HepG2 (cell line): Measurements from ENCODE around the gene FAM163B. TPM values are rescaled to one million over a fixed set of nuclear protein-coding genes. Genes with fewer than 3 reads are reported as not detected.

Experiments used
- ATAC-seq: fragments of 200-7000 bp; cut with Tn5 transposase; 3 replicates; pipeline ENCODE4 v1.9.1; 2020; ENCODE audit warnings: mild to moderate bottlenecking, moderate library complexity
- BruUV-seq: library from RNA; stranded (reverse); fragments of 400-500 nt; replicated peaks from 2 replicates; lab custom pipeline; 2021; lab: Mats Ljungman, UMichigan
- CTCF ChIA-PET: fragments of 300-600 bp; formaldehyde crosslinking; extraction: SDS; loops from one replicate; lab custom pipeline; 2021; ENCODE audit warnings: low total read pairs, inconsistent platforms, low intra/inter-chr PET ratio; lab: Yijun Ruan, JAX
- POLR2A ChIA-PET: fragments of 350-600 bp; sonication (Branson Sonifier 250); formaldehyde crosslinking; loops from one replicate; lab custom pipeline; 2020; ENCODE audit warnings: antibody characterized with exemption, inconsistent platforms; lab: Yijun Ruan, JAX
- DNase-seq: peaks from one replicate; pipeline ENCODE4 v3.0.0-alpha.2; 2015; ENCODE audit warnings: low spot score
- FAIRE-seq: peaks from 3 replicates; lab custom pipeline; 2011; peaks lifted over from hg19 to GRCh38; lab: Jason Lieb, UNC
- H2AFZ ChIP-seq: one replicate; pipeline ENCODE4 v1.6.1; 2011; ENCODE audit warnings: low read length, inconsistent platforms
- H3K27ac ChIP-seq: fragments of 300-600 bp; 3 replicates; pipeline ENCODE4 v1.8.0; 2011; ENCODE audit warnings: mixed run types, mild to moderate bottlenecking, mixed read lengths, low read length, inconsistent platforms; ENCODE audit not compliant: insufficient read depth; ENCODE audit errors: extremely low read length
- H3K27me3 ChIP-seq, 2 experiments: fragments of 200-600 bp in 1 of 2; 2 replicates in 1 of 2; 3 replicates in 1 of 2; pipeline versions ENCODE4 v1.6.0 to v1.8.0; 2011; ENCODE audit warnings: low read length in 2 of 2, mild to moderate bottlenecking in 2 of 2, moderate library complexity in 2 of 2, inconsistent platforms in 1 of 2; ENCODE audit not compliant: insufficient read depth in 2 of 2, control insufficient read depth in 1 of 2
- H3K36me3 ChIP-seq, 2 experiments: fragments of 200-600 bp in 1 of 2; replicated peaks in 1 of 2; 2 replicates in 1 of 2; 3 replicates in 1 of 2; pipeline versions ENCODE4 v1.5.1 to v1.8.0; 2011; ENCODE audit warnings: low read length in 2 of 2, inconsistent platforms in 1 of 2; ENCODE audit not compliant: insufficient read depth in 2 of 2, control insufficient read depth in 1 of 2
- H3K4me1 ChIP-seq: 2 replicates; pipeline ENCODE4 v1.5.1; 2012; ENCODE audit warnings: low read length, inconsistent platforms; ENCODE audit not compliant: insufficient read depth
- H3K4me2 ChIP-seq: 2 replicates; pipeline ENCODE4 v1.6.0; 2011; ENCODE audit warnings: low read depth, low read length, inconsistent platforms
- H3K4me3 ChIP-seq, 3 experiments: fragments of 200-600 bp in 1 of 3; sonication (generic), shearing (Covaris generic) in 1 of 3; replicated peaks in 1 of 3; 2 replicates each; pipeline ENCODE4 v1.5.1; 2011 to 2016; ENCODE audit warnings: low read length in 3 of 3, inconsistent platforms in 2 of 3, low read depth in 2 of 3, mild to moderate bottlenecking in 2 of 3, control low read depth in 1 of 3, mixed read lengths in 1 of 3; ENCODE audit not compliant: insufficient read depth in 1 of 3
- H3K79me2 ChIP-seq: one replicate; pipeline ENCODE4 v1.6.1; 2011; ENCODE audit warnings: low read length, inconsistent platforms; ENCODE audit not compliant: insufficient read depth
- H3K9ac ChIP-seq: 2 replicates; pipeline ENCODE4 v1.6.0; 2011; ENCODE audit warnings: mild to moderate bottlenecking, low read depth, low read length, inconsistent platforms; ENCODE audit not compliant: insufficient read depth
- H3K9me3 ChIP-seq: 2 replicates; pipeline ENCODE4 v1.5.1; 2012; ENCODE audit warnings: mild to moderate bottlenecking, low read length
- H4K20me1 ChIP-seq: 2 replicates; pipeline ENCODE4 v1.6.0; 2011; ENCODE audit warnings: inconsistent platforms, mild to moderate bottlenecking, low read length, moderate library complexity; ENCODE audit not compliant: insufficient read depth
- ATAD3A ChIP-seq: sonication (generic); formaldehyde crosslinking; IDR thresholded peaks from 2 replicates; pipeline ENCODE4 v1.4.0; 2020; ENCODE audit warnings: missing genetic modification reagents
- DR1 ChIP-seq: sonication (generic); formaldehyde crosslinking; IDR thresholded peaks from 2 replicates; pipeline ENCODE4 v1.8.0; 2021; ENCODE audit warnings: mild to moderate bottlenecking, missing genetic modification reagents, inconsistent platforms
- HNRNPK ChIP-seq: fragments of 200-400 bp; formaldehyde crosslinking; IDR thresholded peaks from 2 replicates; pipeline ENCODE4 v1.6.1; 2018; ENCODE audit warnings: low read length, low read depth, moderate library complexity, mild to moderate bottlenecking; ENCODE audit not compliant: poor library complexity, severe bottlenecking
- KDM6A ChIP-seq: IDR thresholded peaks from 2 replicates; pipeline ENCODE4 v1.6.1; 2016; ENCODE audit warnings: low read depth
- SP2 ChIP-seq: sonication (generic); formaldehyde crosslinking; IDR thresholded peaks from 2 replicates; pipeline ENCODE4 v1.5.1; 2020; ENCODE audit warnings: mild to moderate bottlenecking, missing genetic modification reagents
- SP5 ChIP-seq: IDR thresholded peaks from 2 replicates; pipeline ENCODE4 v1.6.1; 2016; ENCODE audit warnings: low read depth, borderline replicate concordance
- TCF7L2 ChIP-seq: IDR thresholded peaks from 2 replicates; pipeline ENCODE4 v1.6.1; 2011; ENCODE audit warnings: mild to moderate bottlenecking, low read depth, low read length, moderate library complexity
- TFE3 ChIP-seq: IDR thresholded peaks from 2 replicates; pipeline ENCODE4 v1.6.1; 2016
- ZBTB3 ChIP-seq: sonication (generic); formaldehyde crosslinking; IDR thresholded peaks from 2 replicates; pipeline ENCODE4 v1.4.0; 2020; ENCODE audit warnings: low read depth, mild to moderate bottlenecking, moderate library complexity, missing genetic modification reagents, borderline replicate concordance
- ZNF232 ChIP-seq: sonication (generic); formaldehyde crosslinking; IDR thresholded peaks from 2 replicates; pipeline ENCODE4 v1.4.0; 2020; ENCODE audit warnings: missing genetic modification reagents, borderline replicate concordance
- WGBS: methylation state at CpG from one replicate; pipeline ENCODE4 v1.1.6; 2017; ENCODE audit warnings: low lambda C conversion rate; 5-methylcytosine and 5-hydroxymethylcytosine counted together
- in situ Hi-C: cut with HindIII; loops from 2 replicates; pipeline ENCODE4 v1.10.0; 2017; ENCODE audit warnings: low pct_unique_long_range_greater_than_20kb; ENCODE audit not compliant: extremely low pct_ligation_motif_present
- intact Hi-C: fragments of 100-400 bp; cut with micrococcal nuclease; formaldehyde crosslinking; loops from one replicate; pipeline ENCODE4 v1.10.0; 2022; ENCODE audit not compliant: unreplicated experiment
- polyA plus RNA-seq, 8 experiments: library from polyadenylated mRNA; depleted of rRNA in 3 of 8; stranded (reverse) in 7 of 8; unstranded in 1 of 8; fragments of >200 nt; fragmentation: Illumina TruSeq in 4 of 8; extraction: Trizol in 4 of 8; gene quantifications; 2 replicates each; pipeline versions ENCODE4 v1.2.1 to v1.2.3, GENCODE V29; 2011 to 2016; ENCODE audit warnings: low read depth in 4 of 8, missing spikeins in 1 of 8, mixed read lengths in 1 of 8; ENCODE audit not compliant: insufficient read depth in 1 of 8
- total RNA-seq, 5 experiments: library from RNA; depleted of rRNA; stranded (reverse); fragments of >200 nt; fragmentation: Illumina TruSeq; extraction: Trizol; gene quantifications; 2 replicates each; pipeline ENCODE4 v1.2.3, GENCODE V29; 2016; ENCODE audit warnings: low read depth in 1 of 5
- TF ChIP-seq, protein P1 (sequence below), 2 experiments: fragments of 450-650 bp in 1 of 2; sonication (generic) in 1 of 2; formaldehyde crosslinking in 1 of 2; IDR thresholded peaks; 2 replicates each; pipeline versions ENCODE4 v1.6.1 to v1.8.0; 2016 to 2022; ENCODE audit warnings: antibody characterized with exemption in 1 of 2, mild to moderate bottlenecking in 1 of 2, missing genetic modification reagents in 1 of 2

FAM163B gene
- total and polyA plus RNA-seq, 2 of the 13 experiments (the other 11 are each of a cell fraction or from before 2014, with no cell fraction given), result not detected

DNA sequence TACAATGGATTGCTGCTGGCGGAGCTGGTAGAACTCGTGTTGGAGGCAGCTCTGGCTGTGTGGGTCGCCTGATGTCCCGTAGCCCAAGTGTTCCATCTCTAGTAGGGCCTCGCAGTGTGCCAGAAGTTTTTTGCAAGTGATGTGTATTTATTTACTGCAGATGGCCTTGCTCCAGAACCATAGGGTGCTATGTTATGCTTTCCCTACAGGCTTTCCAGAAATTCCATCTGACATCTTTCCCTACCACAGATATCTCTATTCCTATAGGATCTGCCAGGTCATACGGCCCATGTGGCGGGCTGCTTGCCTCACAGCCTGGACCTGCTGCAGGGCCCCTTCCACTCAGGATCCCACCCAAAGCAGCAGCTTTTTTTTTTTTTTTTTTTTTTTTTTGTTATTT is 57.7 kb downstream of the FAM163B start (continued):
- TF ChIP-seq KDM6A (CRISPR knock-in tag) (no peak), DR1 (CRISPR knock-in tag) (no peak)

- no peak for TF ChIP-seq HNRNPK
- TF ChIP-seq SP5 (CRISPR knock-in tag), result no peak
- TF ChIP-seq TFE3 (CRISPR knock-in tag), result no peak
- TF ChIP-seq ZNF232, result no peak
- TF ChIP-seq ATAD3A, result no peak
- no peak for TF ChIP-seq ZBTB3 (CRISPR knock-in tag)
- no peak for TF ChIP-seq TCF7L2
- TF ChIP-seq SP2, result no peak
- TF ChIP-seq, protein P1, sequence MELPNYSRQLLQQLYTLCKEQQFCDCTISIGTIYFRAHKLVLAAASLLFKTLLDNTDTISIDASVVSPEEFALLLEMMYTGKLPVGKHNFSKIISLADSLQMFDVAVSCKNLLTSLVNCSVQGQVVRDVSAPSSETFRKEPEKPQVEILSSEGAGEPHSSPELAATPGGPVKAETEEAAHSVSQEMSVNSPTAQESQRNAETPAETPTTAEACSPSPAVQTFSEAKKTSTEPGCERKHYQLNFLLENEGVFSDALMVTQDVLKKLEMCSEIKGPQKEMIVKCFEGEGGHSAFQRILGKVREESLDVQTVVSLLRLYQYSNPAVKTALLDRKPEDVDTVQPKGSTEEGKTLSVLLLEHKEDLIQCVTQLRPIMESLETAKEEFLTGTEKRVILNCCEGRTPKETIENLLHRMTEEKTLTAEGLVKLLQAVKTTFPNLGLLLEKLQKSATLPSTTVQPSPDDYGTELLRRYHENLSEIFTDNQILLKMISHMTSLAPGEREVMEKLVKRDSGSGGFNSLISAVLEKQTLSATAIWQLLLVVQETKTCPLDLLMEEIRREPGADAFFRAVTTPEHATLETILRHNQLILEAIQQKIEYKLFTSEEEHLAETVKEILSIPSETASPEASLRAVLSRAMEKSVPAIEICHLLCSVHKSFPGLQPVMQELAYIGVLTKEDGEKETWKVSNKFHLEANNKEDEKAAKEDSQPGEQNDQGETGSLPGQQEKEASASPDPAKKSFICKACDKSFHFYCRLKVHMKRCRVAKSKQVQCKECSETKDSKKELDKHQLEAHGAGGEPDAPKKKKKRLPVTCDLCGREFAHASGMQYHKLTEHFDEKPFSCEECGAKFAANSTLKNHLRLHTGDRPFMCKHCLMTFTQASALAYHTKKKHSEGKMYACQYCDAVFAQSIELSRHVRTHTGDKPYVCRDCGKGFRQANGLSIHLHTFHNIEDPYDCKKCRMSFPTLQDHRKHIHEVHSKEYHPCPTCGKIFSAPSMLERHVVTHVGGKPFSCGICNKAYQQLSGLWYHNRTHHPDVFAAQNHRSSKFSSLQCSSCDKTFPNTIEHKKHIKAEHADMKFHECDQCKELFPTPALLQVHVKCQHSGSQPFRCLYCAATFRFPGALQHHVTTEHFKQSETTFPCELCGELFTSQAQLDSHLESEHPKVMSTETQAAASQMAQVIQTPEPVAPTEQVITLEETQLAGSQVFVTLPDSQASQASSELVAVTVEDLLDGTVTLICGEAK (IDR thresholded peaks at IDR 0.05), result no peak
- TF ChIP-seq, protein P1 (CRISPR knock-in tag; IDR thresholded peaks at IDR 0.05), result no peak
- 0 out of 2 replicates have a peak, but pooled peaks cover under 1% of the 10 kb centered on the region for H3K4me1 ChIP-seq
Measured at GRCh38 chr9:133547116-133547515, 62.1 kb downstream of the FAM163B start.

More at GRCh38 chr9:133547116-133547515, 62.1 kb downstream of the FAM163B start:
- H3K36me3 ChIP-seq, result peaks cover 0 to 1% of the 10 kb centered on the region in 2 experiments; a peak in 2 of 5 replicates
- no peaks in the 10 kb centered on the region for H3K79me2 ChIP-seq
- CTCF ChIA-PET, result no interaction called here
- H3K4me3 ChIP-seq, result no peak overlapping the region
- in situ Hi-C loops (loop anchor here (25.0 kb wide), 1 partner anchor 190 kb away; the partner anchor contains the start of gene SARDH), intact Hi-C loops (no loop called here)
- BruUV-seq, result no TSS peak
- no peak overlapping the region for H2AFZ ChIP-seq
- H3K27ac ChIP-seq, result no peak overlapping the region
- WGBS, result 71% methylated on average over 15 of the region's 15 CpGs
- ATAC-seq (no peak), DNase-seq (no peak), FAIRE-seq (no peak)
- H4K20me1 ChIP-seq, result no peaks in the 10 kb centered on the region
- POLR2A ChIA-PET, result no interaction called here
- no peak overlapping the region for H3K4me2 ChIP-seq
- H3K9me3 ChIP-seq, result no peaks in the 10 kb centered on the region
- no peak overlapping the region for H3K9ac ChIP-seq
- no peaks in the 10 kb centered on the region for H3K27me3 ChIP-seq
